Stimulated activated CD4-positive, alpha-beta T cell treated with anti-CD3 and anti-CD28 coated beads, TNF-alpha, amount 100 ng/mL, for 48 hours (primary cell): ENCODE measurements around the gene LRRC18.

Experiments
- DNase-seq, 3 donors: peaks; one replicate each; pipeline ENCODE4 v3.0.0-alpha.2; 2020; ENCODE audit warnings: low read depth in 3 of 3

LRRC18 gene

DNA sequence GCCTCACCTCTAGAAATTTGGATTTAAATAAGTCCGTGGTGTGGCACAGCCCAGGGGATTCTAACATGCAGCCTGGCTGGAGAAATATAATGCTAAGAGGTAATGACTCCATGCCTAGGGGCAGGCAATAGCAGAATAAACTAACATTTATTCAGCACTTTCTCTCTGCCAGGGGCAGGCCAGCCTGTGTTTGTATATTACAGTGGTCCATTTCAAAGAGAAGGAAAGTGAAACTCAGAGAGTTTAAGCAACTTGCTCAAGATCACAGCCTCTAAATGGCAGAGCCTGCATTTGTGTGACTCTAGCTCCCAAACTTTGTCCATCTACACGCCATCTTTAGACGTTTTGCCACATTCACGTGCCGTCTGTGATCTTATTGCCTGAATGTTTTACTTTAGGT, 6.7 kb upstream of the LRRC18 start:
- DNase-seq = no peak

DNA sequence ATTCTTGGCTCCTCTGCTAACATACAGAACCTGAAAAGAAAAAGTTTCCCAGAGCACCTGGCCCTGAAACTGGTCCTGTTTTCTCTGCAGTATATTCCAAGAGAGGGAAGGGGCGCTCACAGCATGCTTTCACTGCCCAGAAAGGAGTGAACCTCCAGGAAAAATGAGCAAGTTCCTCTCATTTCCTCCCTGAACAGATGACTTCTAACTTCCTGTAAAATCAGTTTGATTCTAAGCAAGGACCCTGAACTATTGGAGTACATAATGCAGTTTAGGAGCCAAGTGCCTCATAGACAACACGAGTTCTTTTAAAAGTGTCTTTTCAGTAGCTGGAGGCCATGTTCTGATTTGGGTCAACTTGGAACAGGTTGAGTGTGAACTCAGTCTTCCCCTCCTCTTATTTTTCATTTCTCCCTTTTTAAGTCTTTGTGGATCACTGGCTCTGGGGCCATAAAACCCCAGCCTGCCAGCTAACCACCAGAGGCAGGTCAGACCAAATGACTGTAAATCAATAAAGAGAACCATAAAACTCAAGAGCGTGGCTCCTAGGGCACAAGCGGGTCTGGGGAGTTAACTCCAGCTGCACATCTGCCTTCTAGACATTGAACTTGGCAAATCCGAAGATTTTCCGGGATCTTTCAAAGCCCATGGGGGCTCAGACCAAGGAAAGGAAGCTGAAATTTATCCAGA, 5.9 kb upstream of the LRRC18 start:
- no peak for DNase-seq

DNA sequence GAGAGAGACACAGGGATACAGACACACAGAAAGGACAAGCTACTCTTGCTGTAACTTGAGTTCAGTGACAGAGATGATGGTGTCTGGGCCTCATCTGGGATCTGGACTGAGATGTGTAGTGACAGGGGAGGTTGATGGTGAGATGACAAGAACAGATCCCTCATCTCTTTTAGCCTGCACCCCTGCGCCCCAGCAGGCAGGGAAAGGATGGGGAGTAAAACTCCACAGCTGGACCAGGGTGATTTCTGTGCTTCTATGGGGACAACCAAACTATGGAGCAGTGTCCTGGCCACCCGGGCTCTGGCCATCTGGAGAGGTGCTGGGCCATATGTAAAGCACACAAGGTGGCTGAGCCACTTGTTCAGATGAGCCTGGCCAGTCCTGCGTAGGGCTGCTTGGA, 4.5 kb upstream of the LRRC18 start:
- no peak for DNase-seq

DNA sequence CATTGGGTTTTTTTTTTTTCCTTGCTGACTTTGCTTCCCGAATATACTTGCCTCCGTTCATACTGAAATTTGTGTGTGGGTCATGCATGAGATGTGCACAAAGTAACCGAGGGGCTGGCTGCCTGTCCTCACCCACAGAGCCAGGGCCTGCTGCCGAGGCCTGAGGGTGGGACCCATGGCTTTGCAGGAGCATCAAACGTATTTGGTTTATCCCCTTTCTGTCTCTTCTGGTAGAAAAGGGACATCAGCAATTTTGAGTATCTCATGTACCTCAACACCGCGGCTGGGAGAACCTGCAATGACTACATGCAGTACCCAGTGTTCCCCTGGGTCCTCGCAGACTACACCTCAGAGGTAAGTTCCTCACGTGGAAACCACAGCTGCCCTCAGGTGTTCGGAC, 3.5 kb upstream of the LRRC18 start:
- DNase-seq = no peak

DNA sequence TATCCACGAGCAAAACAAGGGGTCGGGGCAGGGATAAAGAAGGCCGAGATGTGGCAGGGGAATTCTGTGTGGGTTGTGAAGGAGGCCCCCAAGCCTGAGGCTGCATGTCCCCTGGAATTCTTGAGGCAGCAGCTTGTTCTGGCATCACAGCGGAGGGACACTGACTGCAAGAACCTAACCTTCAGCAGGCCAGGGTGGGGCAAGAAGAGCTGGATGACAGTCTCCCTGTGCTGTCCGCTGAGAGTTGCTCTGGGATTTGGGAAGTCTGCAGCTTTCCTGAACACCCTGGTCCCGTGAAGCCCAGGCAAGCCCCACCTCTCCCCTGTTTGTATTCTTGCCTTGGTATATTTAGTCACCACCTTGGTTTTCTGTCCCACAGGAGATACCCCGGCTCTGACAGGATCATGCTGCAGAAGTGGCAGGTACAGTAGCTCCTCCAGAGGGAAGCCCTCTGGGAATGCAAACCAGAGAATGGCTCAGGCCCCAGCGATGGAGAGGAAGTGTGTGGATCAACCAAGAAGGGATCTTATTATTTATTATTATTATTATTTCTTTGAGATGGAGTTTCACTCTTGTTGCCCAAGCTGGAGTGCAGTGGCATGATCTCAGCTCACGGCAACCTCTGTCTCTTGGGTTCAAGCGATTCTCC, 1.9 kb upstream of the LRRC18 start:
- no peak for DNase-seq

DNA sequence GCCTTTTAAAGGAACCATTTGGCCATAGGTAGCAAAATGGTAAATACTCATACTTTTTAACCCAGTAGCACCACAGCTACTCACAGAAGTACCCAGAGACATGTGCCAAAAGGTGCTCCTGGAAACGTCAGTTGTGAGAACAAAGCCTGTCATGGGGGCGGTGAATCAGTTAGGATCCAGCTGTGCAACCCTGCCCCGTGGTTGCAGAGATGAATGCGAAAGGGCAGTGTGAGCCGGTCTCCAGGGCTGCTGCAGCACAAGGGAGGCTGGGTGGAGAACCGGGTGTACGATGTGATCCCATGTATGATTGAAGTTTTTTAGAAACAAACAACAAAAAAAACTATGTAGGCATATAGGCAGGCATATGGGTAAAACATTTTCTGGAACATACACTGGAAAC, 1.3 kb upstream of the LRRC18 start:
- no peak for DNase-seq

DNA sequence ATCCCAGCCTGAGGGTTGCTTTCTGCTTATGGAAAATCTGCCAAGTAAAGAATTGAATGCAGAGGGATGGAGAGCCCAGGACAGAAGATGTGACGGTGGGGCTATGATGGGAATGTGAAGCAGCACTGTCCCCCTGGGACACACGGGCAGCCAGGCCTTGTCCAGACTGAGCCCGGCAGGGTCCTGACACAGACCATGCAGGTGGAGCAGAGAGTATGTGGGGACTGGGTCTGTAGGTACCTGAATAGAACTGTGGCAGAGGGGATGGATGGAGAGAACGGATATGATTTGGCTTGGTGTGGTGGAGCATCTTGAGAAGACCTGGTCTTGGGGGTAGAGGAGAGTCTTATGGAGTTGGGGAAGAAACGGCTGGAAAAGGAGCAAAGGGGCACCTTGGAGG, 732 bp upstream of the LRRC18 start:
- no peak for DNase-seq

DNA sequence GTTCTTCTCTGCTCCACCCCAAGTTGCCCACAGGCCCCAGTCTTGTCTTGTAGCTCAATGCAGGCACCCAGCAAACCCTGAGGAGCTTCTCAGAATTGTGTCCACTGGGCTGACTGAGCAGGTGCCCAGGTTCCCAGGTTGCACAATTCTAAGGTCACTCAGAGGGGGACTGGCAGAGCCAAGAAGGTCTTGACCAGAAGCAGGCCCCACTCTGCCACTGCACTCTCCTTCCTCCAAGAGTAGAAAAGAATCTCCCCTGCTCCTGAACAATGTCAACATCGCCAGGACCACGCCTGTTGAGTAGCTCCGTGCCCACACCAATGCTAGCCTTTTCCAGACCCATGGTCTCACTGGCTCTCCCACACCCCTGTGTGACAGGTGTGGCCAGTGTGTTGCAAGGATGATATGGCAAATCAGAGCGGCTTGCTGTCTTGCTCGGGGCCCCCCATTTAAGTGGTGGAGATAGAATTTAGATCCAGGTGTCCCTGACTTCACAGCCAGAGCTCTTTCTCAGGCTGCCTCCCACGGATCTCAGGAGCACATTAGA, 577 bp downstream of the LRRC18 start:
- DNase-seq = no peak

DNA sequence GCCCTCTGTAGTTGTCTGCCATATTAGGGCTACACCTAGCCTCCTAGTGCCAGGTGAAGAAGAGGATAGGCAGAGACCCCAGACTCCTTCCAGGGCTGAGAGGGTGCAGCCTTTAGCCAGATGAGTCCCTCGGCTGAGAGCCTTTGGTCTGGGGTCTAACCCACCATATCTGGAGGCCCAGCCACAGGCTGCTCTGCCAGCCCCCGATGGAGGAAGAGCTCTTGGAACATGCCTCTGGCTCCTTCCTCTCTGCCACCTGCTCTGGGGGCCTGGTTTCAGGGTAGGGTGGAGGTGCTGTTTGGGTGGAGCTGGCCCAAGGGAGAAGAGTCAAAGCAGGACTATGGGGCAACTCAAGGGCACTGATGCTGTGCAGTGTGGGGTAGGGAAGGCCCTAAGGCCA, 1.4 kb downstream of the LRRC18 start:
- no peak for DNase-seq

DNA sequence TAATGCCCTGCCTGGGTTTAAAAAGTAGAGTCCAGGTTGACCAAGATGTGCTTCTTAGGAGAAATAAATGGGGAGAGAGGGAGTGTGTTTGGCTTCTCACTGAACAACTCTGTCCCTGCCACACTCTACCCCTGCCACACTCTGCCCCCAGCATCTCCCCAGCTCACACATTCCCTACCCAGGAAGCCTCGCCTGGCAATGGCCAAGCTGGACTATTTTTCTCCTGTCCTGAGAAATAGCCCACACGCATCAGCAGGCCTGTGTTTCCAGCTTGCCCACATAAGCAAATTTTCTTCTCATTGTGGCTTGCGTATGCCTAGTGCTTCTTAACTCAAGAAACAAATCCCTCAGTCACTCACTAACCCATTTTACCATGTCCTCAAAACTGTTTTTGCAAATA, 1.8 kb downstream of the LRRC18 start:
- DNase-seq = no peak

DNA sequence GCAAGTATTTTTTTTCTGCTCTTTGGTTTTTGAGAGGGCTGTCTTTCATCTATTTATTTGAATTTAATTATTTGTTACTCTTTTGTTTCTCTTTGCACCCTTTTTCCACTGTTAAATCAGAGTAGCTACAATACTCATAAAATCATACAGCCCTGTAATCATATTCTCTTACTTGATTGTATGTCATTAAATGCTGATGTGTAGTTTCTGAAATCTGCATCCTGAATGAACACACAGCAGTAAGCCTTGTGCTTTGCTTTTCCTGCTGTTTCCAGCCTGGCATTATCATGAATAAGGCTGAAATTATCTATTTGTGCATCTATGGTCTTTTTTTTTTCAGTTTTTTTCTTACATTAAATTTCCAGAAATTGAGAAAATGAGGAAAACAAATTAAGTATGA, 4.1 kb downstream of the LRRC18 start:
- DNase-seq = no peak

DNA sequence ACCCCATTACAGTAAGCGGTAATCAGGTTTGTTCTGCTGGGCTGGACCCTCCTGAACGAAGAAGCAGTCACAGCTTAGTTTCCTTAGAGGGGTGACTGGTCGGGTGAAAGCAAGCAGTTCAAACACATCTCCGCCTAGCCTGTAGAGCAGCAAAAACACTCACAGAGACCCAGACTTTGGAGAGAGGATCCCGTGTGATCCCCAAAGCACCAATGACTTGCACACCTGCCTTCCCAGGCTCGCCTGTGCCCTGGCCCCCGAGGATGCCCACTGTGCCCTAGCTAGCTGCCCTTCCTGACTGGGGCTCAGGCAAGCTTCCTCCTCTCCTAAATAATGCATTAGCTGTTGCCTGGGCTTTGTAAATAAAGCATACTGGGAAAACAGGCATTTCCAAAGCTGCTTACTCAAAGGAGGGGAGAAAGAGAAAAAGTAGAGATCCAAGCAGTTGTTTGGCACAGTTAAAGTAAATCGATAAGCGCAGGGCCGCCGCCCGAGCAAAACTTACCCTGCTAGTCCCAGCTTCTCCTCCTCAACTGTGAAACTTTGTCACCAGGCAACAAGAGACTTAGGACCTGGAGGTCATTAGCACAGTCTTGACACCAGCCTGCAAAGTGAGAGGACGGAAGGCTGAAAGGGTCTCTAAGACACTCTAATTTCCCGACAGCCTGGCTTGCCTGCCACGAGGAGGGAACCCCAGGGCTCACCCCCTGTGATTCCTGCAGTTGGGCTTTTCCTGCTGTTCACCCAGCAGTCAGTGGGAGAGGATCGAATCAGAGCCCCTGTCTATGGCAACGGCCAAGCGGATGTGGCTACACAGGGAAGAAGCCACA, 4.8 kb downstream of the LRRC18 start:
- no peak for DNase-seq

DNA sequence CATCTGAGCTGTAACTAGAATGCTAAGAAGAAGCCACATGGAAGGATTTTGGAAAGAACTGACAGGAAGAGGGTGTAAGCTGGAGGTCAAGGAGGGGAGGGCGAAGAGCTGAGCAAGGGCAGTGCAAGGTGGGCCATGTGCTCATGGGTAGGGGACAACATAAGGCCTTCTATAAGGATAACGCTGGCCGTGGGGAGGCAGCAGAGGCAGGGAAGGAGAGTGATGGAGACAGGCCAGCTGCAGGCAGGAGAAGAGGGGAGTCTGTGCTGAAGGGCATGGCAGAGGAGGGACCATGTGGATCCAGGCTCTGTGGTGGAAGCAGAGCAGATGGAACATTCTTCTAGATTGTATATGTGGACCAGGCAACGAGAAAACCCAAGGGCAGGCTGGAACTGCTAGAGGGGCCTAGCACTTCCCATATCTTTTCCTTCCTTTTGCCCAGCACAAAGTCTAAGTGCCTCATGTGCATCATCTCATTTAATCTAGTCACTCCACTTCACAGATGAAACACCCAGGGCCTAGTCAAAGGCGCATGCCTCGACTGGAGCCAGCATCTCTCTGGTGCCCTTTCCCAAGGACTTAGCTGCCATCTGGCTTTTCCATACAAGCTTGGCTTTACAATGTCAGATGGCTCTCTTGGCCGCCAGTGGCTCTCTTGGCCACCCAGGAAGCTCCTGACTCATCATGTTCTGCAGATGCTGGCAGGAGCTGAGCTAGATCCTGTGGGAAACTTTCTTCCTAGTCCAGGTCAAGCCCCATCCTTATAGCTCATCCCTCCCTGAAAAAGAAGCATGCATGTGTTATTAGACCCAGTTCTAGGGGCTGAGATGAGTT, 6.6 kb downstream of the LRRC18 start:
- no peak for DNase-seq

DNA sequence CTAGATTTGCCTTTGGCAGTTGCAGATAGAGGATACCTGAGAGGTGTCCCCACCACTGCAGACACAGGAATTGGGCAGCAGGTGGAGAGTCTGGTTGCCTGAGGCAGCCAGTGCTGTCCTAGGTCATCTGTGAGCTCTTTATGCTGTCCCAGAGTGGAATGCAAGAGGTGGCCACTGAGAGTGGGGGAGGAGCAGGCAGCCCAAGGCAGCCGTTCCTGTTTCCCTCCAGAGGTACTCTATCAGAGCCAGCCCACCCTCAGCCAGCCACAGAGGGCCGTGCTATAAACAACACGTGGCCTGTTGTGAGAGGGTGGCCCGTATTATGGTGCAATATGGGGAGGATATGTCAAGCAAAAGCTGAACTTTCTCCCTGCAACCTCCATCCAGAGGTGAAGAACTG, 8.5 kb downstream of the LRRC18 start:
- DNase-seq = no peak

DNA sequence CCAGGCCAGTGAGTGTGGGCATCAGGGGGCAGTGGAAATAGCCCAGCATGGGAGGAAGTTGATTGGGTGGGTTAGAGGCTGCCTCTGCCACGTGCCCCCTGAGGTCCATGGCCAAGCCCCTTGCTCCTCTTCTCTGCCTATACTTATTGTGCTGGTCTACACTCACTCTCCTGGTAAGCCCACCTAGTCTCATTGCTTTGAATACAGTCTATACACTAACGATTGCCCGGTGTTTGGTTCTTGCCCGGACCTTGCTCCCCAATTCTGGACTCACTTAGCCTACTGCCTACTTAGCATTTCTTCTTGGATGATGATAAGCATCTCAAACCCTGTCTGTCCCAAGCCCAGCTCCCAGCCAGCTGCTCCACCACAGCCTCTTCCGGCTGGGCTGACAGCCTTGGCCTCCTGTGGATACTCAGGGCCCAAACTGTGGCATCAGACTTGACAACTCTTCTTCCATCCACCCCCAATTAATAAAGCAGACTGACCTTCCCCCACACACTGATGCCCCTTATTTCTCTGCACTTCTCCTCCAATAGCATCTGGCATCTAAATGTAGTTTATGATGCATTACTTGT, 10.1 kb downstream of the LRRC18 start:
- no peak for DNase-seq

DNA sequence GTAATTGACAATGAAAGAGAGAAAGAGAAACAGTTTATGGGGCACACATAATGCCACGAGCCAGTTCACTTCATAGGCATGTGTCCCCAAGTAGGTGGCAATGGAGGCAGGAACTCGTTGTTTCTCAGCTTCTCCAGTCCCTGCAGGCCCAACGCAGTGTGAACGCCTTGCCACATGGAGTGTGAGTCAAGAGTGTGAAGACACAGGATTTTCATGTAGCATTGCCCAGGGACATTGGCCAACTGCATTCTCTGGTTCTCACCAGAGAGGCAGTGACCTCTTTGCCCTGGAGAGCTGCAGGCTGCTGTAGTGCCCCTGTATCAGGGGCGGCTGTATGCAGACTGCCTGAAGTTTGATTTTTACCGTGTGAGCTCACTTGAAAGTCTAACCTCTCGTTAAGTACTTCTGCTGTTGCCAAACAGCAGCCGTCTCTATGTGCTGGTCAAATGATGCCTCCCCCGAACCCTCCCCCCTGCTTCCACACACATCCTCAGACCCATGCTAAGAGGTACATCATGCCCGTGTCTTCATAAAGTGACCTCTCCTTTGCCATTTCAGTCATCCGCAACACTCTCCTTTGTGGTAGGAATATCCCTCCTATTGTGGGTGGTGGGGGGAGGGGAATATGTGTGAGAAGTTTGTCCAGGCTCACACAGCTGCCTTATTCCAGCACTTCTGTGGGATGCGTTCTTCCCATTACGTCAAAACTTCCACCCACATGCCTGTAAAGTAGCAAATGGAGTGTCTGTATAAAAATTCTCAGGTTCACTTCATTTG, 12.7 kb downstream of the LRRC18 start:
- no peak for DNase-seq

DNA sequence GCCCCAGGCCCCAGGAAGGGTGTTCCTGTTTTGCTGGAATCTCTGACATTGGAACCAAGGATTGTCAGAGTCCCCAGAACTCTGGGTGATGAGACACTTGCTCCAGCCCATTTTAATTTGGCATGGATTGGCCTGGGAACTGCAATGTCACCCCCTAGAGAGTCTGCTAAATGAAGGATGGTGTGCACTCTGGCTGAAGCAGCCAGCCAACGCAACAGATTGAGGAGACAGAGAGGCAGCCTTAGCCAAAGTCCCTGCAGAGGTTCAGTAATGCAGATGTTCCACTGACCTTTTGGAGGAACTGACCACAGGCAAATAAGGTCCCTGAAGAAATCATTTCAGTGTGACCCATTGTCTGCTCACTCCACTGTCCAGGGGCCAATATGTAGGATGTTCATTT, 13.4 kb downstream of the LRRC18 start:
- no peak for DNase-seq

DNA sequence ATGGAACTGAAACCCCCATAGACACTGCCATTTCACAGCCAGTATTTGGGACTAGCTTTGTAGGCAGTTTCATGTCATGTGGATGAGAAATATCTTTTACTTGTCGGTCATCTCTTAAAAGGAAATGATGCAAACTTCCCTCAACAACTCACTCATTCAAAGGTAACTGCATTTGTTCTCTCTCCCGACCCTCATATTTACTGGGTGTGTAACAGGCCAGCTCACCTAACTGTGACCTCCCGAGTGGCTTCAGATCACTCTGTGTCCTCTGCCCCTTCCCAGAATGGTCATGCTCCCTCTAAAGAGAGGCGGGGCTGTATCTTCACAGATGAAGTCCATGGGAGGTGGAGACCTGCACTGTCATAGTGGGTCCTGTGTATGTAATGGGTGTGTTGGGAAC, 14.7 kb downstream of the LRRC18 start:
- DNase-seq = no peak

DNA sequence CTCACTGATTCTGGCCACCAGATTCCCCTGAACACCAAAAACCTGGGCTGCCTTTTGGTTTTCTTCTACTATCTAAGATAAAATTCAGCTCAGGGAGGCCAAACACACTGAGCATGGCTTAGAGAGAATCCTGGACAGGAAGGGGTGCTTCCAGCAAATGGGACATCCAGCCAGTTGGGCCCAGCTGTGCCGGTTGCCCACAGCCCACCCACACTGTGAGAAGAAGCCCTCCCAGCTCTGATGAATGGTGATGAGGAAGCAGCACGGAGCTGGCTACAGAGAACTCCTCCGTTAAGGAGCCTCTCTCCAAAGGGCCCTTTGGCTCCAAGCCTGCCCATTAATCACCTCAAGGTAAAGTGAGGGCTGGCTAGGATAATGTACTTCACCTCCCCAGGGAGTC, 15.9 kb downstream of the LRRC18 start:
- no peak for DNase-seq

DNA sequence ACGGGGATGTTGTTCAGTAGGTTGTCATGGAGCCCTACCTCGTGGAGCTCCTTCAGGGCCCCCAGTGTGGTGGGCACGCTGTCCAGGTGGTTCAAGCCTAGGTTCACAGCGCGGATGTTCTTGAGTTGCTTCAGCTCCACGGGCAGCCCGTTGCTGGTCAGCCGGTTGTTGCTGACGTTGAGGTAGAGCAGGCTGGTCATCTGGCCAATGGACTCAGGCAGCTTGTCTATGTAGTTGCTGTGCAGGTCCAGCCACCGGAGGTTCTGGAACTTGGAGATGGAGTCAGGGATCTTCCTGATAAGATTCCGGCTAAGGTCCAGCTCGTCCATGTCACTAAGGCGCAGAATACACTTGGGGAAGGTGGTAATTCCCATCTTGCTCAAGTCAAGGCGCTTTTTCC, 26.0 kb downstream of the LRRC18 start:
- DNase-seq = no peak

DNA sequence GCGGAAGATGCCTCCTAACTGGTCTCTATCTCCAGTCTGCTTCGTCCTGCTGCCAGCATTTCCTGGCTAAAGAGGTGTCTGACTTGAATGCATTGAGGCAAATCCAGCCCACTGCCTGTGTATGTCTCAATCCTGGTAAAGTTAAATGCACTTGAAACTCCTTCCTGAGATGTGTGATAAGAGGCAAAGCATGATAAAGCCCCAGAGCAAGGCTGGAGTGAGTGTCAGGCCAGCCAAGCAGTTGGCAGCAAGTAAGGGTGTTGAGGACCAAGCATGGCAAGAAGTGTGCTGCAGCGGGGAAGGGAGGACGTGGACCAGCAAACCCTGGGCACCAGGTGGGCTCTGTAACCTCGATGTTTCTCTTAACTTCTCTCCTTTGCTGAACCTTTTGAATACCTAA, 29.1 kb downstream of the LRRC18 start:
- DNase-seq = no peak
